K562 (cell line): ENCODE measurements around the gene FOXJ3. TPM values are rescaled to one million over a fixed set of nuclear protein-coding genes. Genes with fewer than 3 reads are reported as not detected.

Source experiments
- BDP1 ChIP-seq: IDR thresholded peaks from 3 replicates; pipeline ENCODE4 v1.6.1; 2011; ENCODE audit not compliant: insufficient read length, insufficient read depth
- BRCA1 ChIP-seq, 2 experiments: fragments of 450-650 bp in 1 of 2; sonication (generic) in 1 of 2; formaldehyde crosslinking in 1 of 2; IDR thresholded peaks; 2 replicates each; pipeline versions ENCODE4 v1.5.0 to v1.6.1; 2017 to 2020; ENCODE audit warnings: mild to moderate bottlenecking in 1 of 2, missing genetic modification reagents in 1 of 2
- CBX3 ChIP-seq, 2 experiments: IDR thresholded peaks; 1 replicate in 1 of 2; 2 replicates in 1 of 2; pipeline ENCODE4 v1.6.1; 2012; ENCODE audit warnings: inconsistent platforms in 2 of 2, low read length in 2 of 2, borderline replicate concordance in 1 of 2, control low read depth in 1 of 2
- CTCF ChIP-seq, 3 experiments: IDR thresholded peaks in 2 of 3; conservative IDR thresholded peaks in 1 of 3; 2 replicates each; pipeline ENCODE4 v1.5.1; 2011 to 2012; ENCODE audit warnings: low read length in 3 of 3, mild to moderate bottlenecking in 3 of 3, control low read depth in 2 of 3, improper control_type of control experiment in 1 of 3, inconsistent platforms in 1 of 3, low read depth in 1 of 3, mixed read lengths in 1 of 3, moderate library complexity in 1 of 3; ENCODE audit not compliant: insufficient read depth in 2 of 3
- HNRNPK ChIP-seq: fragments of 200-400 bp; formaldehyde crosslinking; IDR thresholded peaks from one replicate; pipeline ENCODE4 v1.6.1; 2018; ENCODE audit warnings: mild to moderate bottlenecking, low read depth, low read length; ENCODE audit not compliant: poor library complexity, severe bottlenecking
- MXI1 ChIP-seq: IDR thresholded peaks from 2 replicates; pipeline ENCODE4 v1.6.1; 2011; ENCODE audit warnings: low read depth, mild to moderate bottlenecking, improper control_type of control experiment, low read length
- NFIX ChIP-seq: fragments of 250-450 bp; sonication (Bioruptor Pico); IDR thresholded peaks from 2 replicates; pipeline ENCODE4 v1.4.0; 2020; ENCODE audit warnings: low read depth, mild to moderate bottlenecking, moderate library complexity
- NR2F6 ChIP-seq: fragments of 450-650 bp; formaldehyde crosslinking; IDR thresholded peaks from 2 replicates; pipeline ENCODE4 v1.4.0; 2020; ENCODE audit warnings: mild to moderate bottlenecking
- RCOR1 ChIP-seq, 2 experiments: IDR thresholded peaks; 2 replicates each; pipeline ENCODE4 v1.6.1; 2012; ENCODE audit warnings: low read depth in 2 of 2, low read length in 2 of 2, borderline replicate concordance in 1 of 2, improper control_type of control experiment in 1 of 2
- SAP30 ChIP-seq: fragments of 200-600 bp; sonication (generic); IDR thresholded peaks from 2 replicates; pipeline ENCODE4 v1.6.1; 2012; ENCODE audit warnings: borderline replicate concordance, low read depth, mild to moderate bottlenecking, moderate library complexity, low read length, control low read depth, inconsistent platforms; ENCODE audit not compliant: insufficient read depth, poor library complexity, severe bottlenecking
- THRAP3 ChIP-seq: fragments of 450-650 bp; IDR thresholded peaks from 2 replicates; pipeline ENCODE4 v1.6.1; 2016; ENCODE audit warnings: mild to moderate bottlenecking, inconsistent platforms, borderline replicate concordance
- TRIM24 ChIP-seq, 2 experiments: fragments of 450-650 bp; IDR thresholded peaks; 2 replicates each; pipeline ENCODE4 v1.6.1; 2016
- ZBTB26 ChIP-seq: fragments of 450-650 bp; formaldehyde crosslinking; IDR thresholded peaks from 2 replicates; pipeline ENCODE4 v1.4.0; 2022; ENCODE audit warnings: missing genetic modification characterization
- ZBTB34 ChIP-seq: fragments of 250-450 bp; sonication (Bioruptor Pico); IDR thresholded peaks from 2 replicates; pipeline ENCODE4 v1.8.0; 2021; ENCODE audit warnings: mild to moderate bottlenecking, moderate library complexity
- ZC3H4 ChIP-seq: sonication (generic); formaldehyde crosslinking; IDR thresholded peaks from 2 replicates; pipeline ENCODE4 v1.9.0; 2021; ENCODE audit warnings: missing genetic modification reagents, borderline replicate concordance
- polyA plus RNA-seq, 8 experiments: library from polyadenylated mRNA; depleted of rRNA in 4 of 8; stranded (reverse) in 5 of 8; unstranded in 3 of 8; fragments of >200 nt; fragmentation: Nextera tagmentation in 2 of 8; fragmentation: Illumina TruSeq in 1 of 8; extraction: Ambion mirVana in 2 of 8; extraction: Trizol in 1 of 8; gene quantifications; 2 replicates each; pipeline versions ENCODE4 v1.2.1 to v1.2.3, GENCODE V29; 2011 to 2014; ENCODE audit warnings: inconsistent platforms in 1 of 8, missing spikeins in 1 of 8
- total RNA-seq, 7 experiments: library from RNA; depleted of rRNA in 6 of 7; stranded (reverse); fragments of >200 nt in 6 of 7; fragmentation: Illumina TruSeq in 2 of 7; extraction: Trizol in 2 of 7; gene quantifications; 2 replicates each; pipeline versions ENCODE4 v1.2.1 to v1.2.3, GENCODE V29; 2011 to 2021; ENCODE audit warnings: low replicate concordance in 1 of 7
- TF ChIP-seq, protein P1 (sequence below): fragments of 250-450 bp; sonication (Bioruptor Pico); IDR thresholded peaks from 2 replicates; pipeline ENCODE4 v1.5.0; 2021; ENCODE audit warnings: mild to moderate bottlenecking, borderline replicate concordance

The FOXJ3 gene
- total and polyA plus RNA-seq, 9 of the 15 experiments (the other 6 are each of a cell fraction or from before 2014, with no cell fraction given) = 8.7 to 35.3 (median 23.4) TPM

DNA sequence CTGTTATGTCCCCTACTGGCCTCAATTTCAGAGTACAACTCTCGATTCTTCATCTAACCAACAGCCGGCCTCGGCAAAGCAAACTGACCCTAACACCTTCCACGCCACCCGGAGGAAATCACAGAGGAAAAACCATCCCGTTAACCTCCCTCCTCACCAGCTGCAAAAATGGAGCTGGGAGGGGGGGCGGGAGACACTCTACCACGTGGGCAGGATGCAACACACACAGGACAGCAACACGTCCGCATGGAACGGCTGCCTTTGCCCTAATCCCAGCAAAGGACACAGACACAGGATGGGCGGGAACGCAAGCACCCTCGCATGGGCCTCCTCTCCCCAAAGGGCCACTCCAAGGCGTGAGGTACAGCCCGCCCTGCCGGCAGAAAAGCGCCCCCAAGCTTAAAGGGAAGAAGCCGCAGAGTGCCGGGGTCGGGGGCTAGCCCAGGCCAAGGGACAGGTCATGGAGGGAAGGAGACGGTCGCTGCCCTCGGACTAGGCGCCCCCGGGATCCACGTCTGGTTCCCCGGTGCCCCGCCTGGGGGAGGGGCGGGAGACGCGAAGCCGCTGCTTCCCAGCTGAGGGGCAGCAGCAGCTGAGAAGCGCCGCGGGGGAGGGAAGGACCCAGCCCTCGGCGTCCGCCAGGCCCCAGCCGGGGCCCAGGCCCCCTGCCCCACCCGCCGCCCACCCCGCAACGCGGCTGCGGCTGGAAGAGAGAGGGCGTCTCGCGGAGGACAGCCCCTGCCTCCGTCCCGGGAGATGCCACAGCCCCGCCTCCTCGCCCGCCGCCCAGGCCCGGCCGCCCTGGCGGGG is 590 bp downstream of the FOXJ3 start (continued):
- TF ChIP-seq, protein P1, sequence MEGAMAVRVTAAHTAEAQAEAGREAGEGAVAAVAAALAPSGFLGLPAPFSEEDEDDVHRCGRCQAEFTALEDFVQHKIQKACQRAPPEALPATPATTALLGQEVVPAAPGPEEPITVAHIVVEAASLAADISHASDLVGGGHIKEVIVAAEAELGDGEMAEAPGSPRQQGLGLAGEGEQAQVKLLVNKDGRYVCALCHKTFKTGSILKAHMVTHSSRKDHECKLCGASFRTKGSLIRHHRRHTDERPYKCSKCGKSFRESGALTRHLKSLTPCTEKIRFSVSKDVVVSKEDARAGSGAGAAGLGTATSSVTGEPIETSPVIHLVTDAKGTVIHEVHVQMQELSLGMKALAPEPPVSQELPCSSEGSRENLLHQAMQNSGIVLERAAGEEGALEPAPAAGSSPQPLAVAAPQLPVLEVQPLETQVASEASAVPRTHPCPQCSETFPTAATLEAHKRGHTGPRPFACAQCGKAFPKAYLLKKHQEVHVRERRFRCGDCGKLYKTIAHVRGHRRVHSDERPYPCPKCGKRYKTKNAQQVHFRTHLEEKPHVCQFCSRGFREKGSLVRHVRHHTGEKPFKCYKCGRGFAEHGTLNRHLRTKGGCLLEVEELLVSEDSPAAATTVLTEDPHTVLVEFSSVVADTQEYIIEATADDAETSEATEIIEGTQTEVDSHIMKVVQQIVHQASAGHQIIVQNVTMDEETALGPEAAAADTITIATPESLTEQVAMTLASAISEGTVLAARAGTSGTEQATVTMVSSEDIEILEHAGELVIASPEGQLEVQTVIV = no peak
- TF ChIP-seq BDP1 (no peak), HNRNPK (no peak), ZBTB26 (CRISPR knock-in tag) (no peak), CTCF (IDR thresholded peaks at IDR 0.05 in 2 of 3, conservative IDR thresholded peaks at IDR 0.05 in 1 of 3; ENCODE audit: insufficient read depth in 2 of 3, low read depth in 1 of 3, low read length in 3 of 3) (peak in 1 of 3 experiments; percentile 15; a peak in 1 of 6 replicates), NFIX (CRISPR knock-in tag) (no peak), MXI1 (peak; percentile 87), ZC3H4 (CRISPR knock-in tag) (no peak), SAP30 (peak; percentile 78), ZBTB34 (CRISPR knock-in tag) (no peak), NR2F6 (CRISPR knock-in tag) (no peak), RCOR1 (IDR thresholded peaks at IDR 0.05; ENCODE audit: borderline replicate concordance in 1 of 2, low read depth in 2 of 2, low read length in 2 of 2) (peak in 1 of 2 experiments; percentile 54; a peak in 1 of 4 replicates), THRAP3 (no peak), TRIM24 (IDR thresholded peaks at IDR 0.05) (no peak), CBX3 (IDR thresholded peaks at IDR 0.05; ENCODE audit: borderline replicate concordance in 1 of 2, low read length in 2 of 2) (no peak), BRCA1 (IDR thresholded peaks at IDR 0.05) (no peak), BRCA1 (CRISPR knock-in tag; IDR thresholded peaks at IDR 0.05) (no peak)
